Activated naive CD4-positive, alpha-beta T cell treated with anti-CD3 and anti-CD28 coated beads for 36 hours (primary cell): Measurements from ENCODE around the gene TMEM54. TPM values are rescaled to one million over a fixed set of nuclear protein-coding genes. Genes with fewer than 3 reads are reported as not detected.

Source experiments
- CTCF ChIA-PET: fragments of 350-600 bp; sonication (Branson Sonifier 250); formaldehyde crosslinking; loops from one replicate; lab custom pipeline; 2021; ENCODE audit warnings: antibody characterized with exemption; lab: Charles Lee
- DNase-seq: peaks from one replicate; pipeline ENCODE4 v3.0.0-alpha.2; 2020
- H3K27ac Mint-ChIP-seq: one replicate; pipeline ENCODE4 v1.8.0; 2021; ENCODE audit warnings: mild to moderate bottlenecking, mixed read lengths
- H3K27me3 Mint-ChIP-seq: one replicate; pipeline ENCODE4 v1.8.0; 2021; ENCODE audit warnings: low read depth, mixed read lengths
- H3K36me3 Mint-ChIP-seq: one replicate; pipeline ENCODE4 v1.8.0; 2021; ENCODE audit warnings: low read depth, mixed read lengths
- H3K4me1 Mint-ChIP-seq: one replicate; pipeline ENCODE4 v1.8.0; 2021; ENCODE audit warnings: low read depth, mixed read lengths
- H3K4me3 Mint-ChIP-seq: one replicate; pipeline ENCODE4 v1.8.0; 2021; ENCODE audit warnings: mild to moderate bottlenecking, moderate library complexity, mixed read lengths
- H3K9me3 Mint-ChIP-seq: one replicate; pipeline ENCODE4 v1.8.0; 2021; ENCODE audit warnings: mixed read lengths
- intact Hi-C: fragments of 100-400 bp; cut with micrococcal nuclease; formaldehyde crosslinking; loops from one replicate; pipeline ENCODE4 v1.15.1; 2023
- total RNA-seq, 2 experiments: library from RNA; stranded (reverse); gene quantifications; one replicate each; pipeline ENCODE4 v1.2.3, GENCODE V29; 2021

The TMEM54 gene
- total RNA-seq, 2 experiments from 2014 or later, result 0.84 to 1.0 TPM

DNA sequence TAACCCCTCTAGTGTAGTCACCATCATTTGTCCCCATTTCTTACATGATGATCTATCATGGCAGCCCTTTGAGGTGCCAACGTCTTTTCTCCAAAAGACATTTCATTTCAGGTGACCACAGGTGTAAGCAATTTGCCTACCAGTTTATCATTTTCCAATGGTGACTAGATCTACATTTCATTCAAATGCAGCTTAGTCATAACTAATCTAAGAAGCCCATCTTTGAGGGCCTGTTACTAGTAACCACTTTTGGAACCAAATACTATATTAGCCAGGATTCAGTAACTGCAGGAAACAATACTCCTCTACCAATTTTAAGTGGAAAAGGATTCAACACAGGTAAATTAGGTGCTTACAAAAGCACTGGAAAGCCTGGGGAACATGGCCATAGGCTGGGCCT lies 30.6 kb upstream of the TMEM54 start:
- H3K27ac Mint-ChIP-seq, result no peak overlapping the region
- CTCF ChIA-PET, result interaction anchor here (0.5 to 6.2 kb wide), 9 partner anchors 9 to 196 kb away, joined by 3 to 84 read pairs (median 5); no protein-coding TSS in a partner anchor
- H3K27me3 Mint-ChIP-seq, result peaks cover 6% of the 10 kb centered on the region
- no peaks in the 10 kb centered on the region for H3K9me3 Mint-ChIP-seq
- no peak for DNase-seq
- peaks cover 2% of the 10 kb centered on the region for H3K36me3 Mint-ChIP-seq
- H3K4me1 Mint-ChIP-seq, result peaks cover 1% of the 10 kb centered on the region
- intact Hi-C loops, result no loop called here
- H3K4me3 Mint-ChIP-seq, result no peak overlapping the region

DNA sequence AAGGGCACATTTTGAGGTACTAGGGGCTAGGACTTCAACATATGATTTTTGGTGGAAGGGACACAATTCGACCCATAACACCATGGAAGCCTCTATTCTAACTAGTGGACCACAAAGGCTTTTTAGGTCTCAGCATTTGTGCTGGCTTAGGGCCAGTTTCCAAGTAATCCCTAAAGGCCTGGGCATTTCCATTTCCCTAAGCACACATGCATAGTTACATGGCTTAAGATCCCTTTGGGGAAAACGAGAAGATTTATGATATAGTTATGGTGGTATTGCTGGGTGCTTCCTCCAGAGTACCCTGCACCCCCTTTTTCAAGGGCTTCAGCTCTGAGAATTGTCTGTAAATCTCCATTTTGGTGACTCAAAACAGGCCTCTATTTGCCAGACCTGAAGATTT lies 28.2 kb upstream of the TMEM54 start:
- Mint-ChIP-seq H3K27ac (no peak overlapping the region), H3K9me3 (no peaks in the 10 kb centered on the region), H3K4me3 (no peak overlapping the region), H3K4me1 (peaks cover 15% of the 10 kb centered on the region), H3K36me3 (no peaks in the 10 kb centered on the region), H3K27me3 (peaks cover 26% of the 10 kb centered on the region)
- intact Hi-C loops, result no loop called here
- CTCF ChIA-PET, result interaction anchor here (1.7 to 6.2 kb wide), 2 partner anchors 127 to 157 kb away, joined by 4 to 84 read pairs; no protein-coding TSS in a partner anchor
- no peak for DNase-seq

- no peak overlapping the region for H3K27ac Mint-ChIP-seq
Observed at GRCh38 chr1:32928715-32929114, 27.5 kb upstream of the TMEM54 start.

DNA sequence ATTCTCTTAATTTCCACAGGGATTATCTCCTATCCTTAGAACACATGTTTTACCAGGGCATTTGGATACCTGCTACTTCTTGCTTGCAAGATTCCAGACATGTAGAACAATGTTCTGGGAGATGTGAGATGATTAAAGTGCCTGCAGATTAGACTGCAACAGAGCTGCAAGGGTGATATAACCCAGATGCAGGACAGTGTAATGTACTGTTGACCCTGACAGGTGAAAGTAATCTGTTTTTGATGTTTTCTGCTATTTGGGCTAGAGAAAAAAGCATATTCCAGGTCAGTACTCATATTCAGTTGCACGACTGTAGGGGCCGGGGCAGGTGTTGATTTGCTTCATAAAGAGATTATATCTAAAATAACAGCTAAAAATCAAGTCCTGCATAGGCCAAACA lies 27.1 kb upstream of the TMEM54 start:
- H3K27me3 Mint-ChIP-seq, result peaks cover 37% of the 10 kb centered on the region
- no peak overlapping the region for H3K4me3 Mint-ChIP-seq
- CTCF ChIA-PET, result interaction anchor here (0.6 to 1.7 kb wide), 2 partner anchors 9 to 158 kb away, joined by 4 read pairs; no protein-coding TSS in a partner anchor
- H3K9me3 Mint-ChIP-seq, result no peaks in the 10 kb centered on the region
- no peak for DNase-seq
- H3K27ac Mint-ChIP-seq, result no peak overlapping the region
- intact Hi-C loops, result no loop called here
- H3K4me1 Mint-ChIP-seq, result peaks cover 16% of the 10 kb centered on the region
- H3K36me3 Mint-ChIP-seq, result no peaks in the 10 kb centered on the region

More at GRCh38 chr1:32928715-32929114, 27.5 kb upstream of the TMEM54 start:
- H3K36me3 Mint-ChIP-seq, result no peaks in the 10 kb centered on the region
- no peak for DNase-seq
- peaks cover 16% of the 10 kb centered on the region for H3K4me1 Mint-ChIP-seq
- H3K4me3 Mint-ChIP-seq, result no peak overlapping the region
- CTCF ChIA-PET, result interaction anchor here (1.7 kb wide), 1 partner anchor 157 kb away, joined by 4 read pairs; no protein-coding TSS in a partner anchor
- peaks cover 32% of the 10 kb centered on the region for H3K27me3 Mint-ChIP-seq
- intact Hi-C loops, result no loop called here
- no peaks in the 10 kb centered on the region for H3K9me3 Mint-ChIP-seq

DNA sequence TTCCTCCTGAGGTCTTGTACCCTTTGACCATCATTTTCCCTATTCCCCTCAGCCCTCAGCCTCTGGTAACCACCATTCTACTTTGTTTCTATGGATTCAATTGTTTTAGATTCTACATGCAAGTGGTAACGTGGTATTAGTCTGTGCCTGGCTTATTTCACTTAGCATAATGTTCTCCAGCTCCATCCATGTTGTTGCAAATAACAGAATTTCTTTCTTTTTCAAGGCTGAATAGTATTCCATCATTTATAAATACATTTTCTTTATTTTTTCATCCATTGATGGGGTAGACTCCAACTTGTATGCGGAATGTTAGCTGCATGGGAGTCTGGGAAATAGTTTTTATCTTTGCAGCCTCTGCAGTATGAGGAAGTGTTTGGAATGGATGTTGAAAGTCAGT lies 26.3 kb upstream of the TMEM54 start:
- CTCF ChIA-PET, result no interaction called here
- no peaks in the 10 kb centered on the region for H3K9me3 Mint-ChIP-seq
- no peaks in the 10 kb centered on the region for H3K36me3 Mint-ChIP-seq
- H3K27ac Mint-ChIP-seq, result no peak overlapping the region
- H3K27me3 Mint-ChIP-seq, result peaks cover 43% of the 10 kb centered on the region
- DNase-seq, result no peak
- intact Hi-C loops, result no loop called here
- H3K4me1 Mint-ChIP-seq, result peaks cover 16% of the 10 kb centered on the region
- no peak overlapping the region for H3K4me3 Mint-ChIP-seq

DNA sequence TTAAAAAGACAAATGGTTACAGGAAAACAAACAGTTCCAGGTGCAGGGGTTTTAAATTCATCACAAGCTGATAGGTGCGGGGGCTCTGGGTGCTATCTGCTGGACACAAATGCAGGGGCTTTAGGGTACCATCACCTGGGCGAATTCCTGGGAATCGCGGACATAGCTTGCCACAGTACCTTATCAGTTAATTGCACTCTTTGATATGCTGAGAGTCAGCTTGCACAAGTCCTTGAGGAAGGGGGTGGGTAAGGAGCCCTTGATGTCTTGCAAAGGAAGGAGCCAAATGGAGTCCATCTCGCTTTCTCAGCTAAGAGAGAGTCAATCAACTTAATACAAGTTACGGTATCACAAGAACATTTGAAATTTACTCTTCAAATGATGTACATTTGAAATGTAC lies 25.4 kb upstream of the TMEM54 start:
- Mint-ChIP-seq H3K27me3 (peaks cover 48% of the 10 kb centered on the region), H3K27ac (no peak overlapping the region), H3K36me3 (no peaks in the 10 kb centered on the region), H3K9me3 (no peaks in the 10 kb centered on the region), H3K4me3 (no peak overlapping the region), H3K4me1 (peaks cover 16% of the 10 kb centered on the region)
- intact Hi-C loops, result no loop called here
- CTCF ChIA-PET, result interaction anchor here (0.6 to 1.2 kb wide), 4 partner anchors 45 to 127 kb away, joined by 3 to 4 read pairs (median 3); no protein-coding TSS in a partner anchor
- DNase-seq, result no peak

DNA sequence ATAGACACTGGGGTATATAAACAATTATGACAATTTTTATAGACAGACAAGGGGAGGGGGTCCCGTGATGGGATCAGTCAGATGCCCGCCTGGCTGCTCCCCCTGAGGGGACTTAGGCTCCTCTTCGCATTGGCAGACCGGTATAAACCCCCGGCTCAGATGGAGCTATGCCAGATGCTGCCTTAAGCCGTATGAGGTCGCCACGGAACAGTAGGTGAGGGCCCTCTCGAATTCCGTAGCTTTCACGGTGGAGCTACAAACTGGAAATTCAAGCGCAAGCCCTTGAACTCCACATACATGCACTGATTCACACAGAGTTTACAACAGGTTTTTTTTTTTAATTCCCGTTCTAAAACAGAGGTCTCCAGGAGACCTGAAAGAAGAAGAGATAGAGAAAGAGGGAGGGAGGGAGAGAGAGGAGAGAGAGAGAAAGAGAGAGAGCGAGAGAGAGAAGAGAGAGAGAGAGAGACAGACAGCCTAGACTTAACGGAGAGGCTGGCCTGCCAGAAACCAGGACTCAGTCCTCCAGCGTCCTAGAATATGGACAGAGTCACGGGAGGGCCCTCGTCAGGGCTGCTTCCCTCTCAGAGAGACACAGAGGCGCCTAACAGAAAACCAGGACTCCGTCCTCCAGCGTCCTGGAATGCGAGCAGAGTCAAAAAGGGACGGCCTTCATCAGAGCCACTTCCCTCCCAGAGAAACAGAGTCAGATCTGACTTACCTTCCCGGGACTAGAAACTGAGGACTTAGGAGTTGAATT lies 24.4 kb upstream of the TMEM54 start:
- intact Hi-C loops, result no loop called here
- Mint-ChIP-seq H3K27ac (no peak overlapping the region), H3K4me1 (peaks cover 16% of the 10 kb centered on the region), H3K4me3 (peak overlapping the region; percentile 33), H3K27me3 (peaks cover 51% of the 10 kb centered on the region), H3K36me3 (no peaks in the 10 kb centered on the region), H3K9me3 (no peaks in the 10 kb centered on the region)
- CTCF ChIA-PET, result interaction anchor here (0.6 to 0.9 kb wide), 5 partner anchors 46 to 170 kb away, joined by 3 to 4 read pairs (median 3); no protein-coding TSS in a partner anchor
- DNase-seq, result peak; percentile 59

- Mint-ChIP-seq H3K36me3 (no peaks in the 10 kb centered on the region), H3K4me3 (peak overlapping the region; percentile 33), H3K9me3 (no peaks in the 10 kb centered on the region), H3K4me1 (peaks cover 19% of the 10 kb centered on the region), H3K27me3 (peaks cover 54% of the 10 kb centered on the region), H3K27ac (no peak overlapping the region)
- intact Hi-C loops, result no loop called here
- CTCF ChIA-PET, result interaction anchor here (0.9 kb wide), 2 partner anchors 153 to 171 kb away, joined by 3 read pairs; no protein-coding TSS in a partner anchor
- no peak for DNase-seq
Observed at GRCh38 chr1:32924881-32925344, 23.7 kb upstream of the TMEM54 start.

DNA sequence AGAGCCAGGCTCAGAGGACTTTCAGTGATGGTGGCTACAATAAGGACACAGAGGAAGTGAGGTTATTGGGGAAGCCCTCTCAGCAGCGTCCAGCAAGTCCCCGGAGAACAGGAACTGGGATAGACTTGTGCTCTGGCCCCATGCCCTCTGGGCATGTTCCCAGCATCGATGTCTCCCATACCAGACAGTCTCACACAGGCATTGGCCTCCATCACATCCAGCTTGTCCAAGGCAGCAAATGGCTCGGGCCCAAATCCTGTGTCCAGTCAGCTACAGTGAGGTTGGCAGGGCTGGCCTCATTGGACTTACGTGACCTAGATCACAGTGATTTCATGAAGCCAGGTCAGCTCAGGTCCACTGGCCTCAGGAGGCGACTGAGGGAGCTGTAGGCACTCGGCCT lies 19.6 kb upstream of the TMEM54 start:
- Mint-ChIP-seq H3K9me3 (no peaks in the 10 kb centered on the region), H3K36me3 (no peaks in the 10 kb centered on the region), H3K4me1 (peaks cover 17% of the 10 kb centered on the region), H3K27me3 (peaks cover 43% of the 10 kb centered on the region), H3K27ac (no peak overlapping the region), H3K4me3 (no peak overlapping the region)
- CTCF ChIA-PET, result interaction anchor here (0.9 to 4.0 kb wide), 2 partner anchors 12 to 135 kb away, joined by 4 to 17 read pairs; no protein-coding TSS in a partner anchor
- no peak for DNase-seq
- intact Hi-C loops, result no loop called here

DNA sequence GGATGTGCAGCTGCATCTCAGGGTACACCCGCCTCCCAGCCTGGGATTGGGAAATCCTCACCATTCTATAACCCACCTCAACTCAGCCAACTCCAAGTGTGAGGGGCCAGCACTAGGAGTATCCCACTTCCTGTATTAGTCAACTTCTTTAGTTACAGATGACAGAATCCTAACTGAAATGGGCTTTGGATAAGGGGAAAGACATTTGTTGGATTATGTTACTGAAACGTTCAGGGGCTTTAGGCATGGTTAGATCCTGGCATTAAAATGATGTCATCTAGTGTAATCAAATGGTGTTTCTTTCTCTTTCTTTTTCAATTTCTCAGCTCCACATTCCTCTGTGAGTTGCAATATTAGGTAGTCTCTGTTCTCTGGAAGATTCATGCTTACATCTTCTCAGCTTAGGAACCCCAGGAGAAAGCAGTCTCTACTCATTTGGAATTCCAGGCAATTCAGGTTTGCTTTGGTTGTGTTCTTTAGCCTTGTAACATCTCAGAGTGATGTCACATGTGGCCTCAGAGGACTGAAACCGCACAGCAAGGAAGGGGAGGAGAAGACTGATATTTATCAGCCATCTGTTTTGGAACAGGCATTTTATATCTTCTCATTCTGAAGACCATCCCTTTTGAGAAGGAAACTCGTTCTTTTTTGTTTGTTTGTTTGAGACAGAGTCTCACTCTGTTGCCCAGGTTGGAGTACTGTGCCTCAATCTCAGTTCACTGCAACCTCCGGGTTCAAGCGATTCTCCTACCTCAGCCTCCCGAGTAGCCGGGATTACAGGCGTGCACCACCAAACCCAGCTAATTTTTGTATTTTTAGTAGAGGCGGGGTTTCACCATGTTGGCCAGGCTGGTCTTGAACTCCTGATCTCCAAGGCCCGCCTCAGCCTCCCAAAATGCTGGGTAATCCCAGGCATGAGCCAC lies 18.9 kb upstream of the TMEM54 start:
- H3K4me3 Mint-ChIP-seq, result no peak overlapping the region
- H3K4me1 Mint-ChIP-seq, result peaks cover 9% of the 10 kb centered on the region
- CTCF ChIA-PET, result interaction anchor here (0.9 to 4.0 kb wide), 6 partner anchors 8 to 136 kb away, joined by 3 to 17 read pairs (median 4); no protein-coding TSS in a partner anchor
- intact Hi-C loops, result no loop called here
- H3K27me3 Mint-ChIP-seq, result peaks cover 36% of the 10 kb centered on the region
- no peak for DNase-seq
- peak overlapping the region; percentile 28 for H3K27ac Mint-ChIP-seq
- H3K36me3 Mint-ChIP-seq, result no peaks in the 10 kb centered on the region
- H3K9me3 Mint-ChIP-seq, result no peaks in the 10 kb centered on the region

- Mint-ChIP-seq H3K4me1 (peaks cover 3% of the 10 kb centered on the region), H3K27me3 (peaks cover 20% of the 10 kb centered on the region), H3K4me3 (no peak overlapping the region), H3K36me3 (no peaks in the 10 kb centered on the region), H3K9me3 (no peaks in the 10 kb centered on the region), H3K27ac (no peak overlapping the region)
- no peak for DNase-seq
- intact Hi-C loops, result no loop called here
- CTCF ChIA-PET, result interaction anchor here (0.8 to 4.0 kb wide), 2 partner anchors 14 to 138 kb away, joined by 4 to 17 read pairs; no protein-coding TSS in a partner anchor
Observed at GRCh38 chr1:32918179-32918578, 17.0 kb upstream of the TMEM54 start.

DNA sequence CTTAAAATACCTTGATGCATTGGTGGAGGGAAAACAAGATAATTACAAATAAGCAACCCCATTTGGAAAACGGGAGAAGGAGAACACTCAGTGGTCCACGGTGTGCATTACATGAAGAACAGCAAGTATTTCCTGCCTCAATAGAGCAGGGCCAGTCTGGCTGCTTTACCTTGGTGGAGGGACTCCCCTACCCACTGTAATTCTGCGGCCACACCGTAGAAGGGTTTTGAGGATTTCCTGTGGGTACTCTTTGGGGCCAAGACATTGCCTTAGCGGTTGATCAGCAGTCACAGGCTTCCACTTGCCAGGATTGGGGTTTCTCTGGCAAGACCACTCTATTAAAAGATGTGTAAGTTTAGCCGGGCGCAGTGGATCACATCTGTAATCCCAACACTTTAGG lies 16.3 kb upstream of the TMEM54 start:
- H3K4me3 Mint-ChIP-seq, result no peak overlapping the region
- no peaks in the 10 kb centered on the region for H3K9me3 Mint-ChIP-seq
- intact Hi-C loops, result no loop called here
- H3K4me1 Mint-ChIP-seq, result peaks cover 3% of the 10 kb centered on the region
- CTCF ChIA-PET, result no interaction called here
- peaks cover 15% of the 10 kb centered on the region for H3K27me3 Mint-ChIP-seq
- no peak for DNase-seq
- H3K36me3 Mint-ChIP-seq, result no peaks in the 10 kb centered on the region
- H3K27ac Mint-ChIP-seq, result no peak overlapping the region
